H1 (cell line): ENCODE data around the gene P2RY8.

ENCODE experiments used
- JUND ChIP-seq: IDR thresholded peaks from 2 replicates; pipeline ENCODE4 v1.6.1; 2011; ENCODE audit warnings: mild to moderate bottlenecking, improper control_type of control experiment, low read length
- TF ChIP-seq, protein P1 (sequence below): IDR thresholded peaks from 2 replicates; pipeline ENCODE4 v1.6.1; 2011; ENCODE audit warnings: low read length, improper control_type of control experiment

DNA sequence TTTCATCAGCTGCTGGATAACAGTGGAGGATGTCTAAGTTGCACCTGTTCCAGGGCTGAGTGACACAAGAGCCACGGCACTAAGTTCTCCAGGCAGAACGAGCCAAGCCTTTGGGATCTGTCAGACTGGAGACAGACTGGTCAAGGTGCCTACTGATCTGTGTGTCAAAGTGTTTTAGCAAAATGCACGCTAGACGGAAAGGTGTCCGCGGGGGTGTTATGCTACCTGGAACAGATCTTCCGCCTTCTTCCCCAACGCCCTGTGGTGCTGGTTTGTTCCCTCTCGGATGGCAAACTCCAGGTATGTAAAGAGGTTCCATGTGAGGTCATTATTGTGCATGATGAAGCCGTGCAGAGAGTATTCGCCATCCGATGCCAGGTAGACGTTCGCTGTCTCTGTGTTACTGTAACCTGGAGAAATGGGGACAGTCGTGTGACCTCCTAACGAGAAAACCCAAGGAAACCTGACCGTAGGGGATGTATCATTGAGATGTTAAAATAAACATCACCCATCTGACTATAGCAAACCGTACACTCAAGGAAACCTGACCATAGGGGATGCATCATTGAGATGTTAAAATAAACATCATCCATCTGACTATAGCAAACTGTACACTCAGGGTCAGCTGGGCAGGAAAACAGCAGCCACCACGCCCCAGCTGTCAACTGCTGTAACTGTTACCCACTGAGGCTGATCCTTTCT, 115.4 kb downstream of the P2RY8 start:
- no peak for TF ChIP-seq JUND
- TF ChIP-seq, protein P1, sequence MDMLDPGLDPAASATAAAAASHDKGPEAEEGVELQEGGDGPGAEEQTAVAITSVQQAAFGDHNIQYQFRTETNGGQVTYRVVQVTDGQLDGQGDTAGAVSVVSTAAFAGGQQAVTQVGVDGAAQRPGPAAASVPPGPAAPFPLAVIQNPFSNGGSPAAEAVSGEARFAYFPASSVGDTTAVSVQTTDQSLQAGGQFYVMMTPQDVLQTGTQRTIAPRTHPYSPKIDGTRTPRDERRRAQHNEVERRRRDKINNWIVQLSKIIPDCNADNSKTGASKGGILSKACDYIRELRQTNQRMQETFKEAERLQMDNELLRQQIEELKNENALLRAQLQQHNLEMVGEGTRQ, result no peak
